H1 (cell line): Measurements from ENCODE around the gene POLR3F. TPM values are rescaled to one million over a fixed set of nuclear protein-coding genes. Genes with fewer than 3 reads are reported as not detected.
"Not testable (repeated sequence)": the region's sequence is repeated elsewhere in the genome, so short reads cannot be mapped to it uniquely, and the experiment has no call there.

Experiments used
- CTCF ChIA-PET: fragments of 300-600 bp; sonication (Branson Sonifier 250); formaldehyde crosslinking; loops from one replicate; lab custom pipeline; 2021; ENCODE audit not compliant: partially characterized antibody; lab: Charles Lee
- POLR2A ChIA-PET: fragments of 300-600 bp; sonication (Branson Sonifier 250); formaldehyde crosslinking; loops from one replicate; lab custom pipeline; 2021; ENCODE audit warnings: inconsistent platforms; ENCODE audit not compliant: partially characterized antibody; lab: Charles Lee
- DNase-seq, 2 experiments: peaks; one replicate each; pipeline versions ENCODE4 v3.0.0 to v3.0.0-alpha.2; 2010 to 2022; ENCODE audit warnings: low spot score in 2 of 2, low read depth in 1 of 2, mixed read lengths in 1 of 2
- FAIRE-seq: peaks from 2 replicates; lab custom pipeline; 2011; peaks lifted over from hg19 to GRCh38; lab: Jason Lieb, UNC
- H2AFZ ChIP-seq: 2 replicates; pipeline ENCODE4 v1.8.1; 2012; ENCODE audit warnings: low read length, inconsistent platforms
- H2AK5ac ChIP-seq: 2 replicates; pipeline ENCODE4 v1.6.1; 2013; ENCODE audit warnings: low read depth, low read length
- H2BK120ac ChIP-seq: replicated peaks from 2 replicates; pipeline ENCODE3; 2013; ENCODE audit warnings: low read depth, low read length, inconsistent platforms
- H2BK12ac ChIP-seq: 2 replicates; pipeline ENCODE4 v1.6.1; 2013; ENCODE audit warnings: low read depth, low read length
- H2BK15ac ChIP-seq: 2 replicates; pipeline ENCODE4 v1.6.1; 2013; ENCODE audit warnings: low read length
- H2BK20ac ChIP-seq: 2 replicates; pipeline ENCODE4 v1.6.1; 2013; ENCODE audit warnings: low read length
- H2BK5ac ChIP-seq: 2 replicates; pipeline ENCODE4 v1.6.1; 2013; ENCODE audit warnings: low read depth, low read length
- H3K14ac ChIP-seq: 2 replicates; pipeline ENCODE4 v1.6.1; 2013; ENCODE audit warnings: inconsistent platforms; ENCODE audit not compliant: insufficient read length
- H3K18ac ChIP-seq: 2 replicates; pipeline ENCODE4 v1.6.1; 2013; ENCODE audit warnings: low read length; ENCODE audit errors: extremely low read depth
- H3K23ac ChIP-seq: 2 replicates; pipeline ENCODE4 v1.6.1; 2013; ENCODE audit warnings: inconsistent platforms; ENCODE audit not compliant: insufficient read length
- H3K23me2 ChIP-seq: 2 replicates; pipeline ENCODE4 v1.6.1; 2013; ENCODE audit warnings: low read depth, low read length
- H3K27ac ChIP-seq: 2 replicates; pipeline ENCODE4 v1.6.1; 2011; ENCODE audit warnings: low read depth, low read length, inconsistent platforms
- H3K27me3 ChIP-seq, 4 experiments: replicated peaks in 1 of 4; 1 replicate in 1 of 4; 2 replicates in 3 of 4; pipeline versions ENCODE4 v1.6.1 to v1.8.1; 2011 to 2013; ENCODE audit warnings: low read length in 3 of 4, mild to moderate bottlenecking in 3 of 4, inconsistent platforms in 2 of 4, mixed read lengths in 2 of 4, moderate library complexity in 1 of 4; ENCODE audit not compliant: control insufficient read depth in 3 of 4, insufficient read depth in 3 of 4; ENCODE audit errors: extremely low read depth in 1 of 4
- H3K36me3 ChIP-seq, 4 experiments: 2 replicates each; pipeline versions ENCODE4 v1.6.1 to v1.8.1; 2011 to 2013; ENCODE audit warnings: mild to moderate bottlenecking in 4 of 4, low read length in 3 of 4, moderate library complexity in 2 of 4, control low read depth in 1 of 4, inconsistent platforms in 1 of 4; ENCODE audit not compliant: insufficient read depth in 4 of 4, control insufficient read depth in 2 of 4
- H3K4ac ChIP-seq: replicated peaks from 2 replicates; pipeline ENCODE3; 2013; ENCODE audit warnings: low read length, low read depth, mixed read lengths, inconsistent platforms; ENCODE audit not compliant: insufficient read length
- H3K4me1 ChIP-seq, 4 experiments: replicated peaks in 1 of 4; 1 replicate in 1 of 4; 2 replicates in 3 of 4; pipeline versions ENCODE4 v1.6.1 to v1.8.1; 2011 to 2013; ENCODE audit warnings: low read length in 3 of 4, inconsistent platforms in 2 of 4, mixed read lengths in 1 of 4; ENCODE audit not compliant: insufficient read depth in 4 of 4, control insufficient read depth in 3 of 4
- H3K4me2 ChIP-seq, 2 experiments: 2 replicates each; pipeline versions ENCODE4 v1.6.1 to v1.8.1; 2011 to 2013; ENCODE audit warnings: low read depth in 2 of 2, low read length in 2 of 2, control low read depth in 1 of 2, inconsistent platforms in 1 of 2, mild to moderate bottlenecking in 1 of 2; ENCODE audit not compliant: insufficient read depth in 1 of 2
- H3K4me3 ChIP-seq, 4 experiments: fragments of 200-600, 300-600 bp in 1 of 4; sonication (generic), shearing (Covaris generic), sonication (Bioruptor Twin) in 1 of 4; 2 replicates each; pipeline versions ENCODE4 v1.5.1 to v1.8.1; 2011 to 2016; ENCODE audit warnings: low read length in 4 of 4, low read depth in 3 of 4, control low read depth in 2 of 4, inconsistent platforms in 2 of 4, mild to moderate bottlenecking in 2 of 4, mixed read lengths in 1 of 4, moderate library complexity in 1 of 4; ENCODE audit not compliant: insufficient read depth in 2 of 4; ENCODE audit errors: extremely low read depth in 1 of 4
- H3K56ac ChIP-seq: replicated peaks from 2 replicates; pipeline ENCODE3; 2013; ENCODE audit warnings: low read depth, mild to moderate bottlenecking, mixed read lengths, low read length, inconsistent platforms; ENCODE audit not compliant: insufficient read length
- H3K79me1 ChIP-seq: 2 replicates; pipeline ENCODE4 v1.6.1; 2013; ENCODE audit warnings: low read depth, low read length, control low read depth
- H3K79me2 ChIP-seq, 2 experiments: 2 replicates each; pipeline versions ENCODE4 v1.6.1 to v1.8.1; 2012 to 2013; ENCODE audit warnings: low read length in 2 of 2, mild to moderate bottlenecking in 2 of 2, inconsistent platforms in 1 of 2; ENCODE audit not compliant: insufficient read depth in 2 of 2, control insufficient read depth in 1 of 2
- H3K9ac ChIP-seq, 4 experiments: replicated peaks in 1 of 4; 1 replicate in 1 of 4; 2 replicates in 3 of 4; pipeline versions ENCODE4 v1.6.1 to v1.8.1; 2011 to 2013; ENCODE audit warnings: low read depth in 3 of 4, low read length in 3 of 4, control low read depth in 2 of 4, mild to moderate bottlenecking in 2 of 4, moderate library complexity in 2 of 4, inconsistent platforms in 1 of 4; ENCODE audit errors: extremely low read depth in 1 of 4
- H3K9me3 ChIP-seq, 2 experiments: 2 replicates each; pipeline versions ENCODE4 v1.6.1 to v1.8.1; 2012 to 2013; ENCODE audit warnings: mild to moderate bottlenecking in 2 of 2, moderate library complexity in 2 of 2, control low read depth in 1 of 2, inconsistent platforms in 1 of 2, low read depth in 1 of 2, low read length in 1 of 2, mixed read lengths in 1 of 2; ENCODE audit not compliant: insufficient read depth in 2 of 2
- H4K20me1 ChIP-seq, 2 experiments: replicated peaks in 1 of 2; 2 replicates each; pipeline versions ENCODE3 to v1.8.1; 2011 to 2013; ENCODE audit warnings: inconsistent platforms in 2 of 2, low read length in 2 of 2, mild to moderate bottlenecking in 1 of 2; ENCODE audit not compliant: insufficient read depth in 2 of 2, control insufficient read depth in 1 of 2
- H4K5ac ChIP-seq: 2 replicates; pipeline ENCODE4 v1.6.1; 2013; ENCODE audit warnings: low read length, low read depth, mixed read lengths, inconsistent platforms; ENCODE audit not compliant: insufficient read length
- H4K8ac ChIP-seq: 2 replicates; pipeline ENCODE4 v1.8.0; 2013; ENCODE audit warnings: mild to moderate bottlenecking, moderate library complexity, low read length, inconsistent platforms; ENCODE audit not compliant: insufficient read depth; ENCODE audit errors: extremely low read depth
- H4K91ac ChIP-seq: replicated peaks from 2 replicates; pipeline ENCODE3; 2013; ENCODE audit warnings: low read length, mixed read lengths, inconsistent platforms; ENCODE audit not compliant: insufficient read length
- WGBS, 2 experiments: shearing (Covaris generic) in 1 of 2; methylation state at CpG; one replicate each; pipeline versions ENCODE4 v1.1.6 to v1.1.7; 2013 to 2015; ENCODE audit warnings: low lambda C conversion rate in 2 of 2, mixed read lengths in 2 of 2, inconsistent platforms in 1 of 2, low coverage in 1 of 2, missing lambda C conversion rate in 1 of 2; ENCODE audit not compliant: insufficient replicate concordance in 2 of 2, insufficient coverage in 1 of 2, insufficient read length in 1 of 2; ENCODE audit errors: extremely low coverage in 1 of 2, missing lambda C conversion rate in 1 of 2; 5-methylcytosine and 5-hydroxymethylcytosine counted together
- polyA plus RNA-seq, 7 experiments: library from polyadenylated mRNA; depleted of rRNA in 3 of 7; stranded (reverse) in 5 of 7; unstranded in 2 of 7; fragments of >200 nt in 5 of 7; fragments of 200-250 nt in 2 of 7; gene quantifications; 1 replicate in 5 of 7; 2 replicates in 1 of 7; 4 replicates in 1 of 7; pipeline versions ENCODE4 v1.2.1 to v1.2.3, GENCODE V29; 2011 to 2013; ENCODE audit warnings: missing spikeins in 2 of 7, mixed read lengths in 2 of 7
- total RNA-seq: library from RNA; stranded (reverse); fragmentation: NEBNext Ultra II Directional; extraction: Animal tissue kit (Norgen Biotek cat#: 25700); gene quantifications from 2 replicates; pipeline ENCODE4 v1.2.1, GENCODE V29; 2021

POLR3F gene
- total and polyA plus RNA-seq, 2 of the 8 experiments (the other 6 are each of a cell fraction or from before 2014, with no cell fraction given): 5.7 to 14.0 TPM

DNA sequence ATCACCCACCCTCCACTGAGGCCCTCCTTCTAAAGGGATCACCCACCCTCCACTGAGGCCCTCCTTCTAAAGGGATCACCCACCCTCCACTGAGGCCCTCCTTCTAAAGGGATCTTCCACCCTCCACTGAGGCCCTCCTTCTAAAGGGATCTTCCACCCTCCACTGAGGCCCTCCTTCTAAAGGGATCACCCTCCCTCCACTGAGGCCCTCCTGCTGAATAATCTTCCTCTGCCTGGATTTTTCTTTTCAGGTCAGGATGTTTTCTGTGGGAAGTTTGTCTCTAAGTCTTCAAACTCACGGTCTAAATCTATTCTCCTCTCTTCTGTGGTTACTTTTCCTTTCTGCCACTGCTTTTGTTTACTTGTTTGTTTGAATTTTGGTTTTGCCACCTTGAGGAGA lies 34.5 kb downstream of the POLR3F start:
- POLR2A ChIA-PET: not testable (repeated sequence)

More for the DNA sequence above, 34.5 kb downstream of the POLR3F start:
- not testable (repeated sequence) for H4K91ac ChIP-seq, H3K36me3 ChIP-seq, H3K4me2 ChIP-seq, H2BK12ac ChIP-seq, H4K5ac ChIP-seq, H3K4ac ChIP-seq, H2BK5ac ChIP-seq, H2BK20ac ChIP-seq, H3K4me3 ChIP-seq, H2AK5ac ChIP-seq, H3K56ac ChIP-seq, H3K18ac ChIP-seq, H3K27me3 ChIP-seq, H3K4me1 ChIP-seq, H3K79me1 ChIP-seq, FAIRE-seq, H4K20me1 ChIP-seq, H3K14ac ChIP-seq, H3K9me3 ChIP-seq, H3K27ac ChIP-seq, DNase-seq, H2BK15ac ChIP-seq, H3K23me2 ChIP-seq, H2AFZ ChIP-seq, H2BK120ac ChIP-seq, H3K9ac ChIP-seq, H3K79me2 ChIP-seq, H3K23ac ChIP-seq, H4K8ac ChIP-seq
- CTCF ChIA-PET: interaction anchor here (0.6 kb wide), 1 partner anchor 306 kb away, joined by 4 read pairs; no protein-coding TSS in a partner anchor
- WGBS, 2 experiments: 93% methylated on average over 1 of the region's 1 CpG; no CpG with 5 or more reads in 1 of the 2 experiments
